GM21737 (cell line): ENCODE data around the gene ABHD1.

ENCODE experiments used
- ATAC-seq: cut with Tn5 transposase; IDR thresholded peaks from one replicate; pipeline ENCODE4 v1.9.1; 2021; ENCODE audit warnings: mild to moderate bottlenecking, moderate library complexity; ENCODE audit not compliant: unreplicated experiment

The ABHD1 gene

GRCh38 chr2:27086724-27087593 is 36.7 kb upstream of the ABHD1 start, which contains the start of gene KHK:
TSS of gene KHK (plus strand) at chr2:27086772. CDS start at chr2:27087260, 488 bp downstream.
- peak; percentile 7 for ATAC-seq

GRCh38 chr2:27087823-27088410 is 35.7 kb upstream of the ABHD1 start:
- ATAC-seq: no peak

DNA sequence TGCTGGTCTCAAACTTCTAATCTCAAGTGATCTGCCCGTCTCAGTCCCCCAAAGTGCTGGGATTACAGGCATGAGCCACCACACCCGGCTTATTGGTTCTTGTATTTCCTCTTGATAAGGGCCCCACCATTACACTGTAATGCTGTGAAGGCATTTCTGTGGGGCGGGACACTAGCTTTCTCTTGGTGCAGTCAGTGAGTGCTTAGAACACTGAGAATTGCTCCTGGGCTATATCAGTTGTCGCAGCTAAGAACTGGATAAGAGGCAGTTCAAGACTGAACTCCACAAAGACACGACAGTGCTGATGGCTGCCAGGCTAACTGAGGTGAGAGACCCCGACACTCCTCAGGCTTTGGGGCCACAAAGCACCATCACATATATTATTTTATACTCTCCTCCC is 35.0 kb upstream of the ABHD1 start:
- no peak for ATAC-seq

- ATAC-seq: no peak
Measured at GRCh38 chr2:27089111-27089954, 34.3 kb upstream of the ABHD1 start.

GRCh38 chr2:27091746-27092695 is 31.6 kb upstream of the ABHD1 start:
- no peak for ATAC-seq

- ATAC-seq: no peak
Measured at GRCh38 chr2:27092696-27093429, 30.8 kb upstream of the ABHD1 start.

DNA sequence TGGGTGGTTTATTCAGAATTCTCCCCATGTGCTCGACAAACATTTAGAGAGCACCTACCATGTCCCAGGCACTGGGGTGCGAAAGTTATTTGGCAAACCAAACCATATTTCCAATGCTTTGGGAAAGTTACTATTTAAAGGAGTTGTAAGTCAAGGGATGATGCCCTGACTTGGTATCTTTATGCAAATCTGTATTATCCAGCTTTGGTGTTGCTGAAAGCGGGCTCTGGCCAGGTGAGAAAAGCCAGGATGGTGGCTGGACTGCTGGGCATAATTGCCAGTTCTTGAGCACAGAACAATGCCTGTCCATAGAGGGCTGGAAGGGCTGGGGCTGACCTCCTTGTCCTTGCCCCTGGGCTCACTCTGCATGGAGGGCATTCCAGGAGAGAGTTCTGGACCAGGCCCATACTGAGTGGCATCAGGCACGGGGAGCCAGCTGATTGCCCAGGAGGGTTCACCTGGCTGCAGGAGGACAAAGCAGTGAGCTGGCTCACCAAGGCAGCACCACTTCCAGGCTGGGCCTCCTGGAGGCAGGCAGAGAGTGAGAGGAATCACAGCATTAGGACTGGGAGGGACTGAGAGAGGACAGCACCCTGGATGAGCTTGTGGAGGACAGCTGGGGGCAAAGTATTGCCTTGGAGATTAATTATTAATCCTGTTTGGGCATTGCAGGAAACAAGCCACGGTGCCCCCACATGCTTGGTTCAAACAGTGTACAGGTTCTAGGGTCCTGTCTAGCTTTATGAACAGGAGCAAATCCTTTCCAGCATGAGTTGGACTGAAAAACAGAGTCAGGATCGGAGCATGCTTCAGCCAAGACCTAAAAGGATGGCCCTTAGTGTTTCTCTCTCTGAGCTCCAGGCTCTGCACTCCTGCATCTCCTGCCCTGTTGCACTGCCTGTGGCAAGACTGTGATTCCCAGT is 29.9 kb upstream of the ABHD1 start:
- no peak for ATAC-seq

DNA sequence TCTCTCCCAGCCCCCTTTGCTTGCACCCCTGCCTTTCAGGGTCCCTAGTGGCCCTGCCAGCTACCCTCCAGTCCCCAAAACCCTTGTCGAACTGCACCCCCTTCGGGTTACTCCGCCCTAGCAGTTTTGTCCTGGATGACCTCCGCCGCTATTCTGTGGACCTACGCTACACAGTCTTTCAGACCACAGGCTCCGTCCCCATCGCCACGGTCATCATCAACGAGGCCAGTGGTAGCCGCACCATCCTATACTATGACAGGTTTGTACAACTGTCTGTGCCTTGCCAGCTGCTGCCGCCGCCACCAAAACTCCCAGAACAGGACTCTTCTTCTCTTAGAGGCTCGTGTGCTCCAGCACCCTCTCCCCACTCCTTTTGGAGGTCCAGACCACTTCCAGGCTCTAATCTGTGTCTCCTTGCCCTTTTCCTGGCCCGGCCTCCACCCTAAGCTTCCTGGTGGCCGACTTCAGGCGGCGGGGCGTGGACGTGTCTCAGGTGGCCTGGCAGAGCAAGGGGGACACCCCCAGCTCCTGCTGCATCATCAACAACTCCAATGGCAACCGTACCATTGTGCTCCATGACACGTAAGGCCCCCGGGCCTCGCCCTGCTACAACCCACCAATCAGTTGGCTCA is 29.1 kb upstream of the ABHD1 start:
- no peak for ATAC-seq

- no peak for ATAC-seq
Measured at GRCh38 chr2:27095427-27095744, 28.2 kb upstream of the ABHD1 start.

DNA sequence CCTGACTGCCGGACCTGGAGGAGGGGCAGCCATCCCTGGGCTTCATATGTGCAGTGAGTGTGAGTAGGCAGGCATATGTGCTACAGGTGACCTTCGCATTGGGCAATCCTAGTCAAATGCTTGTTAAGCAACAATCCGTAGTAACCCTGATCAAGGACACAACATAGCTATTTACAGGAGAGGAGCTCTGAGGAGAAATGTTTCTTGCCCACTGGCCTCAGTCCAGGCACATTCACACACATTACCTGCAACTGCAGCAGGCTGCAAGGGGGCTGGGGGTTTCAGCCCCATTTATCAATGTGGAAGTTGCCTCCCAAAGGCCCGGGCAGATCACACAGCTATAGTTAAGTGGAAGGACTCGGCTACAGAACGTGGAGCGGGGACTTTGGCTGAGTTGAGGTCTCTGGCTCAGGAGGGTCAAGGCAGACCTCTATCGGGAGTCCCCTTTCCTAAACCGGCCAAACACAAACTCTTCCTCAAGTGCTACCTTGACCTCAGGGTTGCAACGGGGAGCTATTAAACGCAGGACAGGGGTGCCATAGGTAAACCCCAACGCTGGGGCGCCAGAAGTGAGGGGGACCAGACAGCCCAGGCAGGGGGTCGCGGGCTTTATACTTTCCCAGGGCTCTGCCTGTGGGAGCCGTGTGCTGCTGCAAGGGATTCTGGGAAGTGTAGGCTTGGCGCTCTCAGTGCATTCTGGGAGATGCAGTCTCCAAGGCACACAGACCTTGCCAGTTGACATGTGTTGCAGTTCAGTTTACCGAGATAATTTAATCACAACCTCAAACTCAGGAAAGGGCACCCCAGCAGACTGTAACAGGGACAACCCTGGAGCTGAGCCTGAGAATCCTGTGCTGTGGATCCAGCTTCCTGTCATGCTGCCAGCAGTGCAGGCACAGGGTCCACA is 27.6 kb upstream of the ABHD1 start:
- ATAC-seq: no peak

DNA sequence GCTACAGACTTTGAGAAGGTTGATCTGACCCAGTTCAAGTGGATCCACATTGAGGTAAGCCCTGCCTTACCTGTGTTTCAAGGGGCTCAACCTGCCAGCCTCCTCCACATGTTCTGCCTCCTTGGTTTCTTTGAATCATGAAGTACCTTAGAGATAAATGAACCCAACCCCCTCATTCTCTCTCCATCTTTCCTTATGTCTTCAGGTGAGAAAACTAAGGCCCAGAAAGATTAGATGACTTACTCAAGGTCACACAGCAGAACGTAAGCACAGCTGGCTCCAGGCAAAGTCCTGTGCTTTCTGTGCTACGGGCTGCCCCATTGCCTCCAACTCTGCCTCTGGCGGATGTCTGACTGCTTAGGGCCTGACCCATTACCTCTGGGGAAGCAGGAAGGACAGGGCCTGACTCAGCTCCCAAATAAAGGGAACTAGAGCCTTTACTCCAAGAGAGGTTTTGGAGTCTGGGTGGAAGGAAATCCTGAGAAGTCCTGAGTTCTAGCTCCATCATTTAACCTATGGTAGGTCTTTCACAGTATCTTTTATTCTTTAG is 26.8 kb upstream of the ABHD1 start:
- no peak for ATAC-seq

GRCh38 chr2:27097341-27097740 is 26.3 kb upstream of the ABHD1 start:
- ATAC-seq: no peak

GRCh38 chr2:27099334-27099955 is 24.2 kb upstream of the ABHD1 start:
- no peak for ATAC-seq

- ATAC-seq: no peak
Measured at GRCh38 chr2:27100036-27100435, 23.6 kb upstream of the ABHD1 start.

GRCh38 chr2:27102329-27102728 is 21.3 kb upstream of the ABHD1 start:
- no peak for ATAC-seq

DNA sequence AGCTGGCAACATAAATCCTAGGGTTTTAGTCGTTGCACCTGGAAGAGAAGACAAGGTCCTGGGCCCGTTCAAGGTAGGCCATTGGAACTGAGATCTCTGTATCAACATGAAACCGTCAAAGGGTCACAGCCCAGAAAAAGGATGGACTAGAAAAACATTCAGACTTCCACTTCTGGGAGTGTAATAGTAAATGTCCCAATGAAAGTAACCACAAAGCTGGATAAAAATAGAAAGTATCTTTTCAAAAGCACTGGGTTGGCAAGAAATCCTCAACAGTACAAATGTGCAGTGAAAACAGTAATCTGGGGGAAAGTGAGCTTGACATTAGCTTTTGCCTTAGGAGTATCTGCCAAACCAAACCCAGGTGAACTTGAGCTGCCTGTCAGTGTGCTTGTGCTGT is 17.6 kb upstream of the ABHD1 start:
- ATAC-seq: no peak

GRCh38 chr2:27108221-27108620 is 15.4 kb upstream of the ABHD1 start:
- ATAC-seq: no peak
